Uterus (tissue), 4 donors: ENCODE measurements around the gene RPS25. TPM values are rescaled to one million over a fixed set of nuclear protein-coding genes. Genes with fewer than 3 reads are reported as not detected.

Experiments used
- DNase-seq, 2 donors: peaks; one replicate each; pipeline ENCODE4 v3.0.0-alpha.2; 2019 to 2020
- H3K27ac ChIP-seq, 2 donors: fragments of 200-600 bp; sonication (generic); 1 replicate in 1 of 2; 2 replicates in 1 of 2; pipeline ENCODE4 v1.5.1; 2016 to 2018
- H3K27me3 ChIP-seq, 2 donors: fragments of 200-600 bp; sonication (generic); one replicate each; pipeline ENCODE4 v1.5.1; 2018 to 2019; ENCODE audit warnings: control low read depth in 1 of 2
- H3K36me3 ChIP-seq, 2 donors: fragments of 200-600 bp; sonication (generic); one replicate each; pipeline ENCODE4 v1.5.1; 2019; ENCODE audit warnings: control low read depth in 1 of 2
- H3K4me1 ChIP-seq, 2 donors: fragments of 200-600 bp; sonication (generic); one replicate each; pipeline ENCODE4 v1.5.1; 2018 to 2019; ENCODE audit warnings: control low read depth in 1 of 2
- H3K4me3 ChIP-seq, 2 donors: fragments of 200-600 bp; sonication (generic); 1 replicate in 1 of 2; 2 replicates in 1 of 2; pipeline ENCODE4 v1.5.1; 2018 to 2019; ENCODE audit warnings: mild to moderate bottlenecking in 1 of 2
- H3K9me3 ChIP-seq, 2 donors: fragments of 200-600 bp; sonication (generic); one replicate each; pipeline ENCODE4 v1.5.1; 2019; ENCODE audit warnings: control low read depth in 1 of 2
- POLR2A ChIP-seq, 2 donors: fragments of 450-650 bp; IDR thresholded peaks; one replicate each; pipeline ENCODE4 v1.6.1; 2016; ENCODE audit warnings: antibody characterized with exemption in 2 of 2, mild to moderate bottlenecking in 1 of 2, moderate library complexity in 1 of 2
- intact Hi-C: fragments of 100-400 bp; cut with DNase I; formaldehyde crosslinking; loops from one replicate; pipeline ENCODE4 v1.15.1; 2023; ENCODE audit warnings: low total_unique reads
- total RNA-seq, 4 donors: library from RNA; depleted of rRNA in 3 of 4; stranded (reverse); fragments of >200 nt in 3 of 4; gene quantifications; one replicate each; pipeline versions ENCODE4 v1.1.0 to v1.2.4, GENCODE V29; 2014 to 2023
- TF ChIP-seq, protein P1 (sequence below), 4 experiments: fragments of 200-600 bp in 2 of 4; fragments of 450-650 bp in 2 of 4; sonication (generic) in 2 of 4; IDR thresholded peaks; one replicate each; pipeline ENCODE4 v1.5.1; 2016 to 2019; ENCODE audit warnings: antibody characterized with exemption in 4 of 4, mild to moderate bottlenecking in 2 of 4, moderate library complexity in 1 of 4
- donor health status: DM: yes; HTN: yes; CAD: no.

RPS25 gene
- total RNA-seq, 4 donors from 2014 or later = 1,075 to 3,325 (median 1,649) TPM

- Histone ChIP-seq H3K27me3 (no peaks in the 10 kb centered on the region), H3K36me3 (no peaks in the 10 kb centered on the region), H3K27ac (no peak overlapping the region), H3K9me3 (no peaks in the 10 kb centered on the region), H3K4me1 (no peaks in the 10 kb centered on the region), H3K4me3 (no peak overlapping the region)
- no peak for TF ChIP-seq POLR2A (IDR thresholded peaks at IDR 0.05)
- TF ChIP-seq, protein P1, sequence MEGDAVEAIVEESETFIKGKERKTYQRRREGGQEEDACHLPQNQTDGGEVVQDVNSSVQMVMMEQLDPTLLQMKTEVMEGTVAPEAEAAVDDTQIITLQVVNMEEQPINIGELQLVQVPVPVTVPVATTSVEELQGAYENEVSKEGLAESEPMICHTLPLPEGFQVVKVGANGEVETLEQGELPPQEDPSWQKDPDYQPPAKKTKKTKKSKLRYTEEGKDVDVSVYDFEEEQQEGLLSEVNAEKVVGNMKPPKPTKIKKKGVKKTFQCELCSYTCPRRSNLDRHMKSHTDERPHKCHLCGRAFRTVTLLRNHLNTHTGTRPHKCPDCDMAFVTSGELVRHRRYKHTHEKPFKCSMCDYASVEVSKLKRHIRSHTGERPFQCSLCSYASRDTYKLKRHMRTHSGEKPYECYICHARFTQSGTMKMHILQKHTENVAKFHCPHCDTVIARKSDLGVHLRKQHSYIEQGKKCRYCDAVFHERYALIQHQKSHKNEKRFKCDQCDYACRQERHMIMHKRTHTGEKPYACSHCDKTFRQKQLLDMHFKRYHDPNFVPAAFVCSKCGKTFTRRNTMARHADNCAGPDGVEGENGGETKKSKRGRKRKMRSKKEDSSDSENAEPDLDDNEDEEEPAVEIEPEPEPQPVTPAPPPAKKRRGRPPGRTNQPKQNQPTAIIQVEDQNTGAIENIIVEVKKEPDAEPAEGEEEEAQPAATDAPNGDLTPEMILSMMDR (IDR thresholded peaks at IDR 0.05) = no peak
- DNase-seq = no peak
- intact Hi-C loops = no loop called here
These were observed 3.8 kb downstream of the RPS25 start for GRCh38 chr11:119014209-119014924.

DNA sequence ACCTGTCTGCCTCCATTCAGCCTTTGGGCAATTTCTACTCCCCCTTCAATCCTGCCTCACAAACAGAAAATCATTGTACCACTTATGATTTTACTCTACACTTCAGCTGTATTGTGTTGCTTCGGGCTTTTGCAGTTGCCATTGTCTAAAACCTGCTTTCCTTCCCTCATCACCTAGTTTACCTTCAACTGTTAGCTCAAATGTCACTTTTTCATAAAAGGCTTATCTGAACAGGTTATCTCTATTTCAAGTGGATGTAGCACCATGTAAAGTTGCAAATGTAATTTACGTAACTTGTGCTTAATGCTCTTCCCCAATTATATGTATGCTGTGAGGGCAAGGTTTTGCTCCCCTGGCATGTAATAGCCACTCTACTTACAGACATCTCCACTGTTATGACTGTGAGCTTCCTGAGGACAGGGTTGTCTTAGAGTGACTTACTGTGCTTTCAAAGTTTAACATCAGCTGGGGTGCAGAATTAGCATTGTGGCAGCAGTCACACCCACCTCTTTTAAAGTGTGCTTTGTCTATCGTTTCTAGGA is 5.4 kb downstream of the RPS25 start:
- no peaks in the 10 kb centered on the region for H3K27me3 ChIP-seq
- no peaks in the 10 kb centered on the region for H3K36me3 ChIP-seq
- no peak overlapping the region for H3K27ac ChIP-seq
- TF ChIP-seq POLR2A (IDR thresholded peaks at IDR 0.05) = no peak
- TF ChIP-seq, protein P1 (IDR thresholded peaks at IDR 0.05) = no peak
- H3K4me1 ChIP-seq = no peaks in the 10 kb centered on the region
- no peak for DNase-seq
- H3K9me3 ChIP-seq = no peaks in the 10 kb centered on the region
- intact Hi-C loops = no loop called here
- no peak overlapping the region for H3K4me3 ChIP-seq

DNA sequence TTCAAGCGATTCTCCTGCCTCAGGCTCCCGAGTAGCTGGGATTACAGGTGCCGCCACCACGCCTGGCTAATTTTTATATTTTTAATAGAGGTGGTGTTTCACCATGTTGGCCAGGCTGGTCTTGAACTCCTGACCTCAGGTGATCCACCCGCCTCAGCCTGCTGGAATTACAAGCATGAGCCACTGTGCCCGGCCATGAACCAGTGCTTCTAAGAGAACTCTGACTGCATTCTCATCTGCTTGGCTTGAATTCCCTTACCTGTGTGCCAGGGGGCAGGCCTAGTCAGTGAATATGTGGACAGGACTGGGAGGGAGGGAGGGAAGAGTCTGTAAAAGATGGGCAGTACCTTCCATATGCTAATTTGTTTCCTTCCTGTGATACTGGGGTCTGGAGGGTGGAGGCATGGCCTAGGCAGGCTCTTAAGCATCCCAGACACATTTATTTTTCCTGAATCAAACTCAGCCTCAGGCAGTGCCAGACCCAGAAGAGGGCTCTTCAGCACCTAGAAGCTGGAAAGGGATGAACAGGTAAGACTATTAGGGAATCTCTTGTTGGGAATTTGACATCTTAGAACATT is 6.6 kb downstream of the RPS25 start:
- Histone ChIP-seq H3K27me3 (no peaks in the 10 kb centered on the region), H3K4me3 (no peak overlapping the region), H3K27ac (no peak overlapping the region), H3K9me3 (no peaks in the 10 kb centered on the region), H3K4me1 (no peaks in the 10 kb centered on the region), H3K36me3 (no peaks in the 10 kb centered on the region)
- intact Hi-C loops = no loop called here
- TF ChIP-seq POLR2A (IDR thresholded peaks at IDR 0.05) = no peak
- TF ChIP-seq, protein P1 (IDR thresholded peaks at IDR 0.05) = no peak
- DNase-seq = no peak

DNA sequence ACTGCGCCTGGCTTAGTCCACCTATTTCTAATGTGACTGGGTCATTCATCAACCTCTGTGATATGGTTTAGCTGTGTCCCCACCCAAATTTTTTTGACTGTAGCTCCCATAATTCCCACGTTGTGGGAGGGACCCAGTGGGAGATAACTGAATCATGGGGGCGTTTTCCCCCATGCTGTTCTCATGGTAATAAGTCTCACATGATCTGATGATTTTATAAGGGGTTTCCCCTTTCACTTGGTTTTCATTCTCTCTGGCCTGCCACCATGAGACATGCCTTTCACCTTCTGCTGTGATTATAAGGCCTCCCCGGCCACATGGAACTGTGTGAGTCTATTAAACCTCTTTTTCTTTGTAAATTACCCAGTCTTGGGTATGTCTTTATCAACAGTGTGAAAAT is 11.5 kb downstream of the RPS25 start:
- H3K27ac ChIP-seq = no peak overlapping the region
- H3K36me3 ChIP-seq = no peaks in the 10 kb centered on the region
- no peaks in the 10 kb centered on the region for H3K4me1 ChIP-seq
- no peaks in the 10 kb centered on the region for H3K9me3 ChIP-seq
- no peak for DNase-seq
- no peak overlapping the region for H3K4me3 ChIP-seq
- H3K27me3 ChIP-seq = no peaks in the 10 kb centered on the region
- intact Hi-C loops = no loop called here
- TF ChIP-seq POLR2A (IDR thresholded peaks at IDR 0.05) = no peak
- TF ChIP-seq, protein P1 (IDR thresholded peaks at IDR 0.05) = no peak

DNA sequence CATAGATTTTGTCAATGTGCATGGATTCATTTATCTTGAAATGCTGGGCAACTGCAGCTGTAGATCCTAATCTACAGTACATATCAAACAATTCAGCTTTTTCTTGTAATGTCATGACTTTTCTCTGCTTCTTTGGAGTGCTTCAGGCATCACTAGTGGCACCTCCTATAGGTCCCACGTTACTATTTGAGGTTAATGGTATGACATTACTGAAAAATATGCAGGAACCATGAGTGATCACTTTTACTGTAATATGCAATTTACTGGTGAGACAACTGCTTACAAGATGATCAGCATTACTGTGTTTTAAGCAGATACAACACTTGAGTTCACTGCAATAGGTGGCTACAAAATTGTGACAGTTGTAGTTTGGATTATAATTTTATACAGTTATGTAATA is 17.2 kb downstream of the RPS25 start:
- Histone ChIP-seq H3K27ac (no peak overlapping the region), H3K4me1 (peaks cover 0 to 5% of the 10 kb centered on the region in 2 donors), H3K4me3 (no peak overlapping the region), H3K9me3 (no peaks in the 10 kb centered on the region), H3K36me3 (no peaks in the 10 kb centered on the region), H3K27me3 (no peaks in the 10 kb centered on the region)
- DNase-seq = no peak
- intact Hi-C loops = no loop called here
- no peak for TF ChIP-seq POLR2A (IDR thresholded peaks at IDR 0.05)
- TF ChIP-seq, protein P1 (IDR thresholded peaks at IDR 0.05) = no peak
